Activated B cell treated with CpG ODN at 0.5 μM for 24 hours (primary cell): ENCODE measurements around the gene DENND5B. TPM values are rescaled to one million over a fixed set of nuclear protein-coding genes. Genes with fewer than 3 reads are reported as not detected.
A peak's percentile ranks its signal among the peaks of the same experiment; 100 is the strongest.

ENCODE experiments used
- ATAC-seq: fragments of 200-7000 bp; cut with Tn5 transposase; one replicate; pipeline ENCODE4 v1.10.0; 2021; ENCODE audit warnings: low read depth, mild to moderate bottlenecking, moderate library complexity
- CTCF ChIA-PET: fragments of 350-600 bp; sonication (Branson Sonifier 250); formaldehyde crosslinking; loops from one replicate; lab custom pipeline; 2021; ENCODE audit warnings: antibody characterized with exemption; lab: Charles Lee
- POLR2A ChIA-PET: fragments of 350-600 bp; sonication (Branson Sonifier 250); formaldehyde crosslinking; loops from one replicate; lab custom pipeline; 2021; ENCODE audit warnings: antibody characterized with exemption; lab: Charles Lee
- DNase-seq: peaks from one replicate; pipeline ENCODE4 v3.0.0; 2022
- H3K27ac Mint-ChIP-seq: one replicate; pipeline ENCODE4 v1.8.0; 2020; ENCODE audit warnings: mixed read lengths
- H3K27me3 Mint-ChIP-seq: one replicate; pipeline ENCODE4 v1.8.0; 2021; ENCODE audit warnings: mixed read lengths
- H3K36me3 Mint-ChIP-seq: one replicate; pipeline ENCODE4 v1.8.0; 2021; ENCODE audit warnings: low read depth, mixed read lengths
- H3K4me1 Mint-ChIP-seq: one replicate; pipeline ENCODE4 v1.8.0; 2021; ENCODE audit warnings: mixed read lengths
- H3K4me3 Mint-ChIP-seq: one replicate; pipeline ENCODE4 v1.8.0; 2020; ENCODE audit warnings: mild to moderate bottlenecking, mixed read lengths
- H3K9me3 Mint-ChIP-seq: one replicate; pipeline ENCODE4 v1.8.0; 2020; ENCODE audit warnings: mixed read lengths
- intact Hi-C: fragments of 100-400 bp; cut with micrococcal nuclease; formaldehyde crosslinking; loops from one replicate; pipeline ENCODE4 v1.15.1; 2024
- total RNA-seq: library from RNA; stranded (reverse); gene quantifications from 2 replicates; pipeline ENCODE4 v1.2.3, GENCODE V29; 2022
- TF ChIP-seq, protein P1 (sequence below): fragments of 200-600 bp; IDR thresholded peaks from one replicate; pipeline ENCODE4 v1.8.0; 2022; ENCODE audit warnings: antibody characterized with exemption, mild to moderate bottlenecking

Gene DENND5B
- 56.9 and 64.1 TPM in 2 replicates for total RNA-seq

DNA sequence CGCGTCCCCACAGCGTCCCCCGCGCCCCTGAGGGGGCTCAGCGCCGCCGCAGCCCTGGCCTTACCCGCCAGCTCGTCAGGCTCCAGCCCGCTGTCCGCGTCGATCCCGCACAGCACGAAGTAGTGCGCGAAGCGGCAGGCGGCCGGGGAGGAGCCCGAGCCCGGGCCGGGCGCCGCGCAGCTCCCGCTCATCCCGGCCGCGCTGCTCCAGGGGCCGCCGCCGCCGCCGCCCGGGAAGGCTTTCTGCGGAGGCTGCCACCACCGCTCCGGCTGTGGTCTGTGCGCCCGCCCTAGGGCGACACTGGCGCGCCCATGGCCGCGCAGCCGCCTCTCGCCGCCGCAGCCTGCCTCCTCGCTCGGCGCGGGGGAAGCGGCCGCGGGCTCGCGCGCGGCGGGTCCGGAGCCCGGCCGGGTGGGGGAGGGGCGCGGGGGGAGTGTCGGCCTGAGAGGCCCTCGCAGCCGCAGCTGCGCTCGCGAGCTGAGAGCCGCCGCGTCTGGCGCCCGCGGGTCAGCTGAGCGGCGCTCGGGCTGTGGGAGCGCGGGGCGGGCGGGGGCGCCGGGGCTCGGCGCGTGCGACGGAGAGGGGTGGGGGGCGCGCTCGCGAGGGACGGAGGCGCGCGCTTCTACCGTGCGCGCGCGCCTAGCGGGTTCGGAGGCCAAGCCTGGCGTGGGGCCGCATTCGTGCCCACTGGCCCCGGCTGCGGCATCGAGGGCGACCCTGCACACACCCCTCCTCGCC, at the start of gene DENND5B:
Gene DENND5B (minus strand): TSS at position 495 of the 738 bp plus-strand sequence. CDS start 304 bp downstream, at position 191.
- H3K27me3 Mint-ChIP-seq = no peaks in the 10 kb centered on the region
- CTCF ChIA-PET = interaction anchor here (0.7 to 2.0 kb wide), 4 partner anchors 12 to 186 kb away, joined by 3 to 6 read pairs (median 4); no protein-coding TSS in a partner anchor
- TF ChIP-seq, protein P1, sequence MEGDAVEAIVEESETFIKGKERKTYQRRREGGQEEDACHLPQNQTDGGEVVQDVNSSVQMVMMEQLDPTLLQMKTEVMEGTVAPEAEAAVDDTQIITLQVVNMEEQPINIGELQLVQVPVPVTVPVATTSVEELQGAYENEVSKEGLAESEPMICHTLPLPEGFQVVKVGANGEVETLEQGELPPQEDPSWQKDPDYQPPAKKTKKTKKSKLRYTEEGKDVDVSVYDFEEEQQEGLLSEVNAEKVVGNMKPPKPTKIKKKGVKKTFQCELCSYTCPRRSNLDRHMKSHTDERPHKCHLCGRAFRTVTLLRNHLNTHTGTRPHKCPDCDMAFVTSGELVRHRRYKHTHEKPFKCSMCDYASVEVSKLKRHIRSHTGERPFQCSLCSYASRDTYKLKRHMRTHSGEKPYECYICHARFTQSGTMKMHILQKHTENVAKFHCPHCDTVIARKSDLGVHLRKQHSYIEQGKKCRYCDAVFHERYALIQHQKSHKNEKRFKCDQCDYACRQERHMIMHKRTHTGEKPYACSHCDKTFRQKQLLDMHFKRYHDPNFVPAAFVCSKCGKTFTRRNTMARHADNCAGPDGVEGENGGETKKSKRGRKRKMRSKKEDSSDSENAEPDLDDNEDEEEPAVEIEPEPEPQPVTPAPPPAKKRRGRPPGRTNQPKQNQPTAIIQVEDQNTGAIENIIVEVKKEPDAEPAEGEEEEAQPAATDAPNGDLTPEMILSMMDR = no peak

DNA sequence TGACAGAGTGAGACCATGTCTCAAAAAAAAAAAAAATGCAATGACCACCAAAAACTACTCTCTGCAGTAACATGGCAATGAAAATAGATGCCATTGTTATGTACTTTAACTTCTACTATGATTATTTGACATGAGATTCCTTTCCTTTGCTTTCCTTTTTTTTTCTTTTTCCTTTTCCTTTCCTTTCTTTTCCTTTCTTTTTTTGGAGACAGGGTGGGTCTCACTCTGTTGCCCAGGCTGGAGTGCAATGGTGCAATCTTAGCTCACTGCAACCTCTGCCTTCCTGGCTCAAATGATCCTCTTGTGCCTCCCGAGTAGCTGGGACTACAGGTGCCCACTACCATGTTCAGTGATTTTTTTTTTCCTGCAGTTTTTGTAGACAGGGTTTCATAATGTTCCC, 43.7 kb upstream of the DENND5B start:
- intact Hi-C loops = loop anchor here (5.0 kb wide), 1 partner anchor 157 kb away; no protein-coding TSS in a partner anchor
- POLR2A ChIA-PET = interaction anchor here (1.1 kb wide), 1 partner anchor 31 kb away, joined by 3 read pairs; no protein-coding TSS in a partner anchor
- Mint-ChIP-seq H3K36me3 (no peaks in the 10 kb centered on the region), H3K27ac (no peak overlapping the region), H3K4me1 (peaks cover 40% of the 10 kb centered on the region), H3K9me3 (no peaks in the 10 kb centered on the region), H3K4me3 (no peak overlapping the region), H3K27me3 (no peaks in the 10 kb centered on the region)
- DNase-seq = no peak
- ATAC-seq = no peak
- TF ChIP-seq, protein P1 = no peak
- CTCF ChIA-PET = no interaction called here

More for the DNA sequence above, at the start of gene DENND5B:
- ATAC-seq (peak; percentile 49), DNase-seq (peak; percentile 82)
- peak within 1 kb of the TSS; percentile 97 for H3K27ac Mint-ChIP-seq
- peak within 1 kb of the TSS; percentile 96 for H3K4me3 Mint-ChIP-seq
- H3K4me1 Mint-ChIP-seq = peaks cover 56% of the 10 kb centered on the region
- H3K9me3 Mint-ChIP-seq = peaks cover 4% of the 10 kb centered on the region
- POLR2A ChIA-PET = interaction anchor here (0.6 to 3.8 kb wide), 29 partner anchors 11 to 681 kb away, joined by 3 to 116 read pairs (median 5); partner anchors contain the start of genes ETFBKMT and SINHCAF
- intact Hi-C loops = loop anchor here (1.0 to 10.0 kb wide), 5 partner anchors 8 to 265 kb away; partner anchors contain the start of genes AMN1 and SINHCAF
- H3K36me3 Mint-ChIP-seq = peaks cover 24% of the 10 kb centered on the region

DNA sequence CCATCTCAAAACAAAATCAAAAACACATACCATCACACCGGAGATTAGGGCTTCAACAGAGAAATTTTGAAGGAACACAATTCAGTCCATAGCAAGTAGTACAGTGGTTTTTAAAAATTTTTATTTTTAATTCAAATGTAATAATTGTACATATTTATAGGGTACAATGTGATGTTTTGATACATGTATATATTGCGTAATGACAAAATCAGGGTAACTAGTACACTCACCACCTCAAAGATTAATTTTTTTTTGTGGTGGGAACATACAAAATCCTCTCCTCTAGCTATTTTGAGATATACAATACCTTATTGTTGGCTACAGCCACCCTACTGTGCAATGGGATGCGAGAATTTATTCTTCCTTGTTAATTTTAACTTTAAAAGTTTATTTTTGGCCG, 42.5 kb upstream of the DENND5B start:
- no peak for ATAC-seq
- no peaks in the 10 kb centered on the region for H3K36me3 Mint-ChIP-seq
- TF ChIP-seq, protein P1 = no peak
- no peak overlapping the region for H3K27ac Mint-ChIP-seq
- intact Hi-C loops = no loop called here
- H3K27me3 Mint-ChIP-seq = no peaks in the 10 kb centered on the region
- H3K4me3 Mint-ChIP-seq = no peak overlapping the region
- DNase-seq = no peak
- CTCF ChIA-PET = no interaction called here
- POLR2A ChIA-PET = no interaction called here
- H3K4me1 Mint-ChIP-seq = peaks cover 40% of the 10 kb centered on the region
- no peaks in the 10 kb centered on the region for H3K9me3 Mint-ChIP-seq

DNA sequence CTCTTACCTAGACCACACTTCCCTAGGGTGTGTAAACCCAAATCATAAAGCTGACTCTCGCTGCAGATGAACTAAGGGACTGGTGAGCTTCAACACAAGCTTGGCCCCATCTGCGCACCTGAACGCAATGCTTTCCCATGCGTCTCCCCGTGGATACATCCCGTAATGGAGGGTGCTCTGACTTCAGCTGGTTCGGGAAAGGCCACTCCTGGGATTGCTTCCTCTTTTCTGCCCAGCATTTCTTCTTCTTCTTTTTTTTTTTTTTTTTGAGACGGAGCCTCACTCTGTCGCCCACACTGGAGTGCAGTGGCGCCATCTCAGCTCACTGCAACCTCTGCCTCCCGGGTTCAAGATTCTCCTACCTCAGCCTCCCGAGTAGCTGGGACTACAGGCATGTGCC, 40.9 kb upstream of the DENND5B start:
- ChIA-PET CTCF (interaction anchor here (1.0 to 1.6 kb wide), 2 partner anchors 227 to 229 kb away, joined by 3 to 6 read pairs; no protein-coding TSS in a partner anchor), POLR2A (interaction anchor here (0.6 to 1.7 kb wide), 4 partner anchors 41 to 308 kb away, joined by 3 to 9 read pairs (median 4); partner anchors contain the start of gene DENND5B)
- no peaks in the 10 kb centered on the region for H3K36me3 Mint-ChIP-seq
- no peak for DNase-seq
- intact Hi-C loops = no loop called here
- no peak for ATAC-seq
- TF ChIP-seq, protein P1 = no peak
- H3K4me1 Mint-ChIP-seq = peaks cover 30% of the 10 kb centered on the region
- no peaks in the 10 kb centered on the region for H3K9me3 Mint-ChIP-seq
- H3K27ac Mint-ChIP-seq = peak overlapping the region; percentile 38
- no peaks in the 10 kb centered on the region for H3K27me3 Mint-ChIP-seq
- no peak overlapping the region for H3K4me3 Mint-ChIP-seq
